Activated naive CD8-positive, alpha-beta T cell treated with anti-CD3 and anti-CD28 coated beads, Interleukin-2, amount 50 U/mL, for 24 hours (primary cell): ENCODE data around the gene AMMECR1.
A peak's percentile ranks its signal among the peaks of the same experiment; 100 is the strongest.

Source experiments
- ATAC-seq: fragments of 150-1000 bp; cut with Tn5 transposase; one replicate; pipeline ENCODE4 v1.10.0; 2021
- DNase-seq: peaks from one replicate; pipeline ENCODE4 v3.0.0; 2021
- H3K27ac Mint-ChIP-seq: one replicate; pipeline ENCODE4 v1.8.0; 2021; ENCODE audit warnings: mild to moderate bottlenecking, mixed read lengths
- H3K27me3 Mint-ChIP-seq: one replicate; pipeline ENCODE4 v1.8.0; 2021; ENCODE audit warnings: mixed read lengths
- H3K36me3 Mint-ChIP-seq: one replicate; pipeline ENCODE4 v1.8.0; 2021; ENCODE audit warnings: low read depth, mixed read lengths
- H3K4me1 Mint-ChIP-seq: one replicate; pipeline ENCODE4 v1.8.0; 2021; ENCODE audit warnings: mixed read lengths
- H3K4me3 Mint-ChIP-seq: one replicate; pipeline ENCODE4 v1.8.0; 2021; ENCODE audit warnings: mild to moderate bottlenecking, moderate library complexity, mixed read lengths
- H3K9me3 Mint-ChIP-seq: one replicate; pipeline ENCODE4 v1.8.0; 2021; ENCODE audit warnings: mixed read lengths

AMMECR1 gene

GRCh38 chrX:110293658-110294057 is 24.2 kb downstream of the AMMECR1 start:
- no peak overlapping the region for H3K27ac Mint-ChIP-seq
- peaks cover 4% of the 10 kb centered on the region for H3K4me1 Mint-ChIP-seq
- no peak overlapping the region for H3K4me3 Mint-ChIP-seq
- ATAC-seq, result no peak
- no peak for DNase-seq
- H3K27me3 Mint-ChIP-seq, result no peaks in the 10 kb centered on the region
- H3K9me3 Mint-ChIP-seq, result no peaks in the 10 kb centered on the region
- peaks cover 10% of the 10 kb centered on the region for H3K36me3 Mint-ChIP-seq

- no peak for DNase-seq
- Mint-ChIP-seq H3K4me3 (no peak overlapping the region), H3K9me3 (no peaks in the 10 kb centered on the region), H3K27me3 (no peaks in the 10 kb centered on the region), H3K36me3 (peaks cover 18% of the 10 kb centered on the region), H3K27ac (no peak overlapping the region), H3K4me1 (peaks cover 8% of the 10 kb centered on the region)
- ATAC-seq, result no peak
Measured at GRCh38 chrX:110287605-110288004, 30.3 kb downstream of the AMMECR1 start.

DNA sequence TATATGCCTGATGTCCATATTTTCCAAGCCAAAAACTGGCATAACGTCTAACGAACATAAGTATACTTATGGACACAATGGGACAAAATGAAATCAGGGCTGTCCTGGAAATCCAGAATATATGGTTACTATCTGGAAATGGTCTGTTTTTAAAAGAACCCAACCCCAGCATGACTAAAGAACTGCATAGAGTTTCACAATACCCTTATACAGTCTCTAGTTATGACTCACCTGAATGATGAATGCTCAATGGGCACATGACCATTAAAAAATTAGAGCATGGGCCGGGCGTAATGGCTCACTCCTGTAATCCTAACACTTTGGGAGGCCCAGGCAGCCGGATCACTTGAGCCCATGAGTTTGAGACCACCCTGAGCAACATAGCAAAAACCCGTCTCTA is 31.8 kb downstream of the AMMECR1 start:
- no peaks in the 10 kb centered on the region for H3K27me3 Mint-ChIP-seq
- H3K36me3 Mint-ChIP-seq, result peaks cover 18% of the 10 kb centered on the region
- no peaks in the 10 kb centered on the region for H3K9me3 Mint-ChIP-seq
- no peak overlapping the region for H3K4me3 Mint-ChIP-seq
- no peak for ATAC-seq
- H3K27ac Mint-ChIP-seq, result no peak overlapping the region
- H3K4me1 Mint-ChIP-seq, result peaks cover 8% of the 10 kb centered on the region
- no peak for DNase-seq

GRCh38 chrX:110284159-110284558 is 33.7 kb downstream of the AMMECR1 start:
- H3K4me3 Mint-ChIP-seq, result no peak overlapping the region

DNA sequence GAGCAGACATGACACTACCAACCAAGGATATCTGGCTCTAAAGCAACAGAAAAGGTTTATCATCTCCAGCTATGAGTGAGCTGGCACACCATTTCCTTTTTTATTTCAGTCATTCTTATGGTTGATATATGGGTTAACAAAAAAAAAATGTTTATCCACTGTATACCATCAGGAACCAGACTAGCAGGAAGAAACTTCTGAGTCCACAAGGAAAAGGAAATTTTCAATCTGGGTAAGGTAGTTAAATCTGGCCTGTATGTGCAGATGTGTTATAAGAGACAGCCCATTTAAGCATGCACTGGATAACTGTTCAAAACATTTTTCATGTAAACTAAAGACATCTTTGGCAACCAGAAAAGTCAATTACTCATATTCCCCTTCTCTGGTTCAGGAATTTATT is 35.0 kb downstream of the AMMECR1 start:
- H3K27me3 Mint-ChIP-seq, result no peaks in the 10 kb centered on the region
- DNase-seq, result no peak
- H3K4me1 Mint-ChIP-seq, result peaks cover 11% of the 10 kb centered on the region
- no peak overlapping the region for H3K4me3 Mint-ChIP-seq
- no peak overlapping the region for H3K27ac Mint-ChIP-seq
- no peak for ATAC-seq
- no peaks in the 10 kb centered on the region for H3K9me3 Mint-ChIP-seq
- peaks cover 15% of the 10 kb centered on the region for H3K36me3 Mint-ChIP-seq

More at GRCh38 chrX:110284159-110284558, 33.7 kb downstream of the AMMECR1 start:
- no peak for DNase-seq
- no peak for ATAC-seq
- no peaks in the 10 kb centered on the region for H3K27me3 Mint-ChIP-seq
- peaks cover 5% of the 10 kb centered on the region for H3K4me1 Mint-ChIP-seq
- no peaks in the 10 kb centered on the region for H3K9me3 Mint-ChIP-seq
- peaks cover 15% of the 10 kb centered on the region for H3K36me3 Mint-ChIP-seq
- H3K27ac Mint-ChIP-seq, result no peak overlapping the region

- Mint-ChIP-seq H3K27ac (no peak overlapping the region), H3K9me3 (no peaks in the 10 kb centered on the region), H3K27me3 (no peaks in the 10 kb centered on the region), H3K4me3 (no peak overlapping the region), H3K4me1 (peaks cover 19% of the 10 kb centered on the region), H3K36me3 (peaks cover 11% of the 10 kb centered on the region)
- ATAC-seq (no peak), DNase-seq (no peak)
Measured at GRCh38 chrX:110281377-110281776, 36.5 kb downstream of the AMMECR1 start.

DNA sequence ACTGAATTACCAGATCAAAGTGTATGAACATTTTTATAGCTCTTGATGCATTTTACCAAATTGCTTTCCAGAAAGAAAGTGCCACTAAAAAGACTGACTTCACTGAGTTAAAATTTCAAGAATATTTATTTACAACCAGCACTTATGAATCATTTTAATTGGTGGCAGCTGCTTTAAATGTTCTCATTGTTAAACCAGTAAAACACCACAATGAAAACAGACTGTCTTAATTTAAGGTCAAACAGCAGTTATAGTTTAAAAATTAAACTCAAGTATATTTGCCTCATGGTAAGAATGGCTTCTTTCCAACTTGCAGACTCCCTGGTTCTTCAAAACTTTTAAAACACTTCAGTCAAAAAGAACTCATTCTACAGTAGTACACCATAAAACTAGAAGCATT is 36.9 kb downstream of the AMMECR1 start:
- Mint-ChIP-seq H3K9me3 (no peaks in the 10 kb centered on the region), H3K4me3 (no peak overlapping the region), H3K4me1 (peaks cover 19% of the 10 kb centered on the region), H3K27me3 (no peaks in the 10 kb centered on the region), H3K27ac (no peak overlapping the region), H3K36me3 (peaks cover 11% of the 10 kb centered on the region)
- no peak for DNase-seq
- ATAC-seq, result no peak

DNA sequence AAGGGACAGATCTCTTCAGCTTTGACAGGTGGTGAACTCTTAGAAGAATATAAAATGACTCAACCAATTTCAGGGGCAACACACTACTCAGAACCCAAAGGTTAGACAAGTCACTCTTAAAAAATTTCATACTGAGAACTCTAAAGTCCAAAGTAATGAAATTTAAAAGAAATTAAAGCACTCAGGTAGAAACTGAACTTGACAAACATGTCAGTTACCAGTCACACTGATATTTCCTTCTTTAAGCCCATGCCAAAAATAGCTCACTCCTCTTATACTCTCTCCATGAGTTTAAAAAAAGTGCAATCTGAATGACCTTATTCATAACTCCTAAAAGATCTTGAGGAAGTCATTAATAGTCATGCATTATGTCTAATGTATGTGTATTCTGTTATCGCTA is 40.3 kb downstream of the AMMECR1 start:
- Mint-ChIP-seq H3K36me3 (peaks cover 3% of the 10 kb centered on the region), H3K4me1 (peaks cover 17% of the 10 kb centered on the region), H3K27me3 (no peaks in the 10 kb centered on the region), H3K4me3 (no peak overlapping the region), H3K9me3 (no peaks in the 10 kb centered on the region), H3K27ac (no peak overlapping the region)
- peak; percentile 28 for ATAC-seq
- no peak for DNase-seq

- H3K4me1 Mint-ChIP-seq, result peaks cover 17% of the 10 kb centered on the region
- H3K36me3 Mint-ChIP-seq, result peaks cover 4% of the 10 kb centered on the region
- DNase-seq (no peak), ATAC-seq (no peak)
- H3K27ac Mint-ChIP-seq, result no peak overlapping the region
- H3K27me3 Mint-ChIP-seq, result no peaks in the 10 kb centered on the region
- H3K9me3 Mint-ChIP-seq, result no peaks in the 10 kb centered on the region
- H3K4me3 Mint-ChIP-seq, result no peak overlapping the region
Measured at GRCh38 chrX:110276778-110277177, 41.1 kb downstream of the AMMECR1 start.

- DNase-seq (no peak), ATAC-seq (no peak)
- peaks cover 4% of the 10 kb centered on the region for H3K36me3 Mint-ChIP-seq
- H3K9me3 Mint-ChIP-seq, result no peaks in the 10 kb centered on the region
- peak overlapping the region; percentile 2 for H3K27ac Mint-ChIP-seq
- H3K27me3 Mint-ChIP-seq, result no peaks in the 10 kb centered on the region
- H3K4me3 Mint-ChIP-seq, result no peak overlapping the region
- H3K4me1 Mint-ChIP-seq, result peaks cover 35% of the 10 kb centered on the region
Measured at GRCh38 chrX:110268886-110269285, 49.0 kb downstream of the AMMECR1 start.

- DNase-seq (no peak), ATAC-seq (no peak)
- Mint-ChIP-seq H3K4me3 (no peak overlapping the region), H3K36me3 (peaks cover 4% of the 10 kb centered on the region), H3K27me3 (no peaks in the 10 kb centered on the region), H3K27ac (peak overlapping the region; percentile 2), H3K9me3 (no peaks in the 10 kb centered on the region), H3K4me1 (peaks cover 34% of the 10 kb centered on the region)
Measured at GRCh38 chrX:110268395-110268794, 49.5 kb downstream of the AMMECR1 start.

GRCh38 chrX:110267874-110268273 is 50.0 kb downstream of the AMMECR1 start:
- no peaks in the 10 kb centered on the region for H3K27me3 Mint-ChIP-seq
- peaks cover 4% of the 10 kb centered on the region for H3K36me3 Mint-ChIP-seq
- H3K9me3 Mint-ChIP-seq, result no peaks in the 10 kb centered on the region
- H3K4me1 Mint-ChIP-seq, result peaks cover 34% of the 10 kb centered on the region
- no peak for DNase-seq
- no peak for ATAC-seq
- H3K4me3 Mint-ChIP-seq, result no peak overlapping the region
- no peak overlapping the region for H3K27ac Mint-ChIP-seq

GRCh38 chrX:110265661-110266060 is 52.2 kb downstream of the AMMECR1 start:
- Mint-ChIP-seq H3K27ac (no peak overlapping the region), H3K36me3 (peaks cover 5% of the 10 kb centered on the region), H3K4me3 (no peak overlapping the region), H3K27me3 (no peaks in the 10 kb centered on the region), H3K4me1 (peaks cover 30% of the 10 kb centered on the region), H3K9me3 (no peaks in the 10 kb centered on the region)
- DNase-seq, result no peak
- ATAC-seq, result no peak

DNA sequence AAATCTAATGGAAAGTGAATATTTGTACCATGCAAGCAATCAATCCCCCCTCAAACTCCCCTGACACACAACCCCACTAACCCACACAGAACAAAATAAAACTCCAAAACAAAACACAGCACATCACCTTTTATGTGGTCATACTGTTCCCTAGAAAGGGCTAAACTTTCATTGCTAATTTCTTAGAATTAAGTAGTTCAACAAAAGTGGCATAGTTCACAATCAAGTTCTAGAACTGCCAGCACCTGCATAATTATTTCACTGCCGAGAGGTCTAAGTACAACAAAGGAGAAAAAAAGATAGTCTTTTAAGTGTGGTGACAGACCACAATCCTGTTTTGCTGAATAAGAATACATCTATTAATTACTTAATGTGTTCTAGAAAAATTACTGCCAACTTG is 58.8 kb downstream of the AMMECR1 start:
- Mint-ChIP-seq H3K4me3 (no peak overlapping the region), H3K27me3 (no peaks in the 10 kb centered on the region), H3K4me1 (peaks cover 12% of the 10 kb centered on the region), H3K27ac (no peak overlapping the region), H3K9me3 (no peaks in the 10 kb centered on the region), H3K36me3 (peaks cover 3% of the 10 kb centered on the region)
- DNase-seq, result no peak
- no peak for ATAC-seq

DNA sequence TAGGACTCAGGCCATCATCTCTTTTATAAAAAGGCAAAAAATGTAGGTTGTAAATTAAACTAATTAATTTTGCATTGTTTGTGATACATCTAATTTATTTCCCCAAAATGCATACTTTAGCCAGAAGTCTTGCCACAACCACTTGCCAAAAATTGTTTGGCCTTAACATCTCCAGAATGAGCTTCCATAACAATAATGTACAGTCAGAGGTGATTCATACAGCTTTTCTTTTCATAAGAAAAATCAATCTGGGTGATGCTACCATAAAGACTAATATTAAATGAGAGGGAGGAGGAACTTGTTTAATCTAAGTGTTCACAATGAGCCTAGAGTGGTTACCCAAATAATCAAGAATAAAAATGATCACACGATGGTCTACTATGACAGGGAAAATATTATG is 59.3 kb downstream of the AMMECR1 start:
- Mint-ChIP-seq H3K27ac (no peak overlapping the region), H3K4me3 (no peak overlapping the region), H3K4me1 (peaks cover 12% of the 10 kb centered on the region), H3K27me3 (no peaks in the 10 kb centered on the region), H3K36me3 (peaks cover 3% of the 10 kb centered on the region), H3K9me3 (no peaks in the 10 kb centered on the region)
- ATAC-seq (no peak), DNase-seq (no peak)

GRCh38 chrX:110257889-110258288 is 60.0 kb downstream of the AMMECR1 start:
- no peak overlapping the region for H3K27ac Mint-ChIP-seq
- no peak for ATAC-seq
- H3K4me1 Mint-ChIP-seq, result peaks cover 12% of the 10 kb centered on the region
- no peaks in the 10 kb centered on the region for H3K27me3 Mint-ChIP-seq
- H3K9me3 Mint-ChIP-seq, result no peaks in the 10 kb centered on the region
- no peak overlapping the region for H3K4me3 Mint-ChIP-seq
- no peak for DNase-seq
- H3K36me3 Mint-ChIP-seq, result peaks cover 3% of the 10 kb centered on the region
